Measurements from ENCODE around the gene VILL.

- no peak for TF ChIP-seq POLR2A (IDR thresholded peaks at IDR 0.05; ENCODE audit: low read depth, low read length)
- TF ChIP-seq CTCF (IDR thresholded peaks at IDR 0.05; ENCODE audit: extremely low read depth in 1 of 2, insufficient read depth in 1 of 2, low read depth in 1 of 2, low read length in 2 of 2): no peak
- no peak for TF ChIP-seq MYC (IDR thresholded peaks at IDR 0.05; ENCODE audit: low read depth, low read length)
- TF ChIP-seq, protein P1, sequence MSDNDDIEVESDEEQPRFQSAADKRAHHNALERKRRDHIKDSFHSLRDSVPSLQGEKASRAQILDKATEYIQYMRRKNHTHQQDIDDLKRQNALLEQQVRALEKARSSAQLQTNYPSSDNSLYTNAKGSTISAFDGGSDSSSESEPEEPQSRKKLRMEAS (IDR thresholded peaks at IDR 0.05; ENCODE audit: insufficient read depth, insufficient read length): no peak
- TF ChIP-seq EZH2 (IDR thresholded peaks at IDR 0.05; ENCODE audit: borderline replicate concordance, low read depth, low read length, severe bottlenecking): no peak
- TF ChIP-seq POLR2AphosphoS5 (IDR thresholded peaks at IDR 0.05; ENCODE audit: insufficient read depth, low read depth, low read length): no peak
- no peak for TF ChIP-seq FOS (IDR thresholded peaks at IDR 0.05; ENCODE audit: borderline replicate concordance, insufficient read depth, low read length)
- TF ChIP-seq JUN (IDR thresholded peaks at IDR 0.05; ENCODE audit: borderline replicate concordance, insufficient read depth, insufficient read length, low read depth): no peak
- TF ChIP-seq GATA2 (IDR thresholded peaks at IDR 0.05; ENCODE audit: insufficient read depth, insufficient read length, low read depth, low read length): no peak
Observed at GRCh38 chr3:38017445-38018295, 27.1 kb downstream of the VILL start.
